Hepatocyte (in vitro differentiated cells): ENCODE data around the gene TENM4. TPM values are rescaled to one million over a fixed set of nuclear protein-coding genes. Genes with fewer than 3 reads are reported as not detected.

Source experiments
- DNase-seq: peaks from one replicate; pipeline ENCODE4 v3.0.0-alpha.2; 2016; ENCODE audit warnings: low spot score
- H2AFZ ChIP-seq: fragments of 200-600 bp; sonication (generic); 2 replicates; pipeline ENCODE4 v1.6.0; 2016; ENCODE audit warnings: antibody characterized with exemption, mild to moderate bottlenecking
- H3K27ac ChIP-seq: fragments of 200-600 bp; sonication (generic); 2 replicates; pipeline ENCODE4 v1.5.1; 2016; ENCODE audit warnings: mild to moderate bottlenecking
- H3K27me3 ChIP-seq: fragments of 200-600 bp; sonication (generic); 2 replicates; pipeline ENCODE4 v1.6.1; 2016
- H3K36me3 ChIP-seq: fragments of 200-600 bp; sonication (generic); replicated peaks from 2 replicates; pipeline ENCODE4 v1.5.1; 2016; ENCODE audit warnings: low read depth; ENCODE audit not compliant: insufficient read depth
- H3K4me1 ChIP-seq: fragments of 200-600 bp; sonication (generic); 2 replicates; pipeline ENCODE4 v1.5.1; 2016; ENCODE audit warnings: mild to moderate bottlenecking, moderate library complexity; ENCODE audit not compliant: insufficient read depth
- H3K4me2 ChIP-seq: fragments of 200-600 bp; sonication (generic); 2 replicates; pipeline ENCODE4 v1.6.0; 2016
- H3K4me3 ChIP-seq: fragments of 200-600 bp; sonication (generic); 2 replicates; pipeline ENCODE4 v1.5.1; 2016; ENCODE audit warnings: mild to moderate bottlenecking
- H3K79me2 ChIP-seq: fragments of 200-600 bp; sonication (generic); 2 replicates; pipeline ENCODE4 v1.6.0; 2017; ENCODE audit warnings: mild to moderate bottlenecking
- H3K9me2 ChIP-seq: fragments of 200-600 bp; sonication (generic); replicated peaks from 2 replicates; pipeline ENCODE4 v1.6.0; 2017; ENCODE audit warnings: mild to moderate bottlenecking; ENCODE audit not compliant: insufficient read depth
- H3K9me3 ChIP-seq: fragments of 200-600 bp; sonication (generic); 2 replicates; pipeline ENCODE4 v1.5.1; 2016; ENCODE audit warnings: low read depth, mild to moderate bottlenecking
- H4K20me1 ChIP-seq: fragments of 200-600 bp; sonication (generic); 2 replicates; pipeline ENCODE4 v1.6.0; 2016; ENCODE audit warnings: mild to moderate bottlenecking; ENCODE audit not compliant: insufficient read depth, poor library complexity, severe bottlenecking
- CTCF ChIP-seq: fragments of 200-600 bp; sonication (generic); IDR thresholded peaks from 2 replicates; pipeline ENCODE4 v1.5.1; 2016; ENCODE audit warnings: antibody characterized with exemption, mild to moderate bottlenecking; ENCODE audit not compliant: poor library complexity
- EZH2 ChIP-seq: fragments of 200-600 bp; sonication (generic); IDR thresholded peaks from 2 replicates; pipeline ENCODE4 v1.6.1; 2016; ENCODE audit warnings: antibody characterized with exemption, mild to moderate bottlenecking, borderline replicate concordance
- EZH2phosphoT487 ChIP-seq: fragments of 200-600 bp; sonication (generic); IDR thresholded peaks from one replicate; pipeline ENCODE4 v1.6.1; 2018; ENCODE audit warnings: antibody characterized with exemption, mild to moderate bottlenecking, low read depth, moderate library complexity; ENCODE audit not compliant: unreplicated experiment, severe bottlenecking
- WGBS: methylation state at CpG from one replicate; pipeline ENCODE4 v1.1.6; 2016; ENCODE audit warnings: low lambda C conversion rate; ENCODE audit errors: missing lambda C conversion rate; 5-methylcytosine and 5-hydroxymethylcytosine counted together
- polyA plus RNA-seq: library from polyadenylated mRNA; unstranded; fragments of >200 nt; fragmentation: Nextera tagmentation; extraction: Ambion mirVana; gene quantifications from 2 replicates; pipeline ENCODE4 v1.2.1, GENCODE V29; 2016
- total RNA-seq: library from RNA; depleted of rRNA; stranded (reverse); fragments of >200 nt; gene quantifications from 2 replicates; pipeline ENCODE4 v1.2.3, GENCODE V29; 2014

Gene TENM4
- total and polyA plus RNA-seq, 2 experiments from 2014 or later: 18.4 to 18.7 TPM

GRCh38 chr11:79427126-79427525, 13.7 kb downstream of the TENM4 start:
- H3K4me1 ChIP-seq: no peaks in the 10 kb centered on the region
- no peaks in the 10 kb centered on the region for H3K9me3 ChIP-seq
- TF ChIP-seq CTCF (no peak), EZH2 (no peak), EZH2phosphoT487 (no peak)
- WGBS: 98% methylated on average over 4 of the region's 4 CpGs
- no peaks in the 10 kb centered on the region for H4K20me1 ChIP-seq
- no peak overlapping the region for H3K27ac ChIP-seq
- H3K4me3 ChIP-seq: no peak overlapping the region
- no peaks in the 10 kb centered on the region for H3K9me2 ChIP-seq
- no peaks in the 10 kb centered on the region for H3K36me3 ChIP-seq
- DNase-seq: no peak
- no peak overlapping the region for H2AFZ ChIP-seq
- H3K4me2 ChIP-seq: no peak overlapping the region
- no peaks in the 10 kb centered on the region for H3K27me3 ChIP-seq
- peaks cover 46% of the 10 kb centered on the region for H3K79me2 ChIP-seq

GRCh38 chr11:79425463-79425862, 15.4 kb downstream of the TENM4 start:
- WGBS: 100% methylated on average over 2 of the region's 2 CpGs
- no peak overlapping the region for H3K4me3 ChIP-seq
- no peaks in the 10 kb centered on the region for H3K9me2 ChIP-seq
- no peaks in the 10 kb centered on the region for H3K36me3 ChIP-seq
- no peak overlapping the region for H3K4me2 ChIP-seq
- no peaks in the 10 kb centered on the region for H3K9me3 ChIP-seq
- H3K4me1 ChIP-seq: no peaks in the 10 kb centered on the region
- no peaks in the 10 kb centered on the region for H3K27me3 ChIP-seq
- TF ChIP-seq EZH2 (no peak), EZH2phosphoT487 (no peak), CTCF (no peak)
- no peak for DNase-seq
- peaks cover 30% of the 10 kb centered on the region for H3K79me2 ChIP-seq
- H4K20me1 ChIP-seq: no peaks in the 10 kb centered on the region
- H2AFZ ChIP-seq: no peak overlapping the region
- H3K27ac ChIP-seq: no peak overlapping the region

GRCh38 chr11:79423736-79424135, 17.1 kb downstream of the TENM4 start:
- Histone ChIP-seq H3K36me3 (no peaks in the 10 kb centered on the region), H3K9me3 (no peaks in the 10 kb centered on the region), H3K4me3 (no peak overlapping the region), H3K27me3 (no peaks in the 10 kb centered on the region), H3K4me2 (no peak overlapping the region), H3K27ac (no peak overlapping the region), H3K79me2 (peaks cover 14% of the 10 kb centered on the region), H4K20me1 (no peaks in the 10 kb centered on the region), H3K4me1 (no peaks in the 10 kb centered on the region), H2AFZ (no peak overlapping the region), H3K9me2 (no peaks in the 10 kb centered on the region)
- no peak for DNase-seq
- no peak for TF ChIP-seq EZH2
- TF ChIP-seq EZH2phosphoT487: no peak
- TF ChIP-seq CTCF: no peak
- 94% methylated on average over 3 of the region's 3 CpGs for WGBS

- TF ChIP-seq CTCF (no peak), EZH2 (no peak), EZH2phosphoT487 (no peak)
- Histone ChIP-seq H3K4me1 (no peaks in the 10 kb centered on the region), H3K4me2 (no peak overlapping the region), H4K20me1 (no peaks in the 10 kb centered on the region), H3K27me3 (no peaks in the 10 kb centered on the region), H3K36me3 (no peaks in the 10 kb centered on the region), H3K27ac (no peak overlapping the region), H3K9me2 (no peaks in the 10 kb centered on the region), H2AFZ (no peak overlapping the region), H3K9me3 (no peaks in the 10 kb centered on the region), H3K79me2 (peaks cover 14% of the 10 kb centered on the region), H3K4me3 (no peak overlapping the region)
- DNase-seq: no peak
- WGBS: 98% methylated on average over 2 of the region's 2 CpGs
Observed at GRCh38 chr11:79422866-79423265, 18.0 kb downstream of the TENM4 start.
